ENCODE data around the gene ADGRG6.

The ADGRG6 gene

DNA sequence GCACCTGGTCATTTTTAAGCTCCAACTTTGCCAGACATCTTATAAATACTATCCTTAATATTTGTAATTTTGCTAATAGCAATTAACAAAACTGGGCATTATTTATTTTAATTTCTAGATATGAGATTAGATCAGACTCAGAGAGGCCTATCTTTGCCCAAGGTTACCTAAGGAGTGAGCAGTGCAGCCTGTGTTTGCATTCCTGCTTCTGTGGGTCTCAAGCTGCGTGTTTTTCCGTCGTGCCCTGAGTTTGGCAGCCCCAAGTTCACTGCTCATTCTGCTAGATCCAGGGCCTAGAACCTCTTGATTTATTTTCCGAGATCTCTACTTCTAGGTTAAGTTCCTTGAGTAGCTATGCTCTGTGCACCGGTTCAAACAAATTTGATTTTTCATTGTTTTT, 11.0 kb upstream of the ADGRG6 start:
- DNase-seq (ENCODE audit: low spot score) = no peak

- DNase-seq (ENCODE audit: low spot score) = no peak
Measured at GRCh38 chr6:142291512-142291911, 10.3 kb upstream of the ADGRG6 start.

DNA sequence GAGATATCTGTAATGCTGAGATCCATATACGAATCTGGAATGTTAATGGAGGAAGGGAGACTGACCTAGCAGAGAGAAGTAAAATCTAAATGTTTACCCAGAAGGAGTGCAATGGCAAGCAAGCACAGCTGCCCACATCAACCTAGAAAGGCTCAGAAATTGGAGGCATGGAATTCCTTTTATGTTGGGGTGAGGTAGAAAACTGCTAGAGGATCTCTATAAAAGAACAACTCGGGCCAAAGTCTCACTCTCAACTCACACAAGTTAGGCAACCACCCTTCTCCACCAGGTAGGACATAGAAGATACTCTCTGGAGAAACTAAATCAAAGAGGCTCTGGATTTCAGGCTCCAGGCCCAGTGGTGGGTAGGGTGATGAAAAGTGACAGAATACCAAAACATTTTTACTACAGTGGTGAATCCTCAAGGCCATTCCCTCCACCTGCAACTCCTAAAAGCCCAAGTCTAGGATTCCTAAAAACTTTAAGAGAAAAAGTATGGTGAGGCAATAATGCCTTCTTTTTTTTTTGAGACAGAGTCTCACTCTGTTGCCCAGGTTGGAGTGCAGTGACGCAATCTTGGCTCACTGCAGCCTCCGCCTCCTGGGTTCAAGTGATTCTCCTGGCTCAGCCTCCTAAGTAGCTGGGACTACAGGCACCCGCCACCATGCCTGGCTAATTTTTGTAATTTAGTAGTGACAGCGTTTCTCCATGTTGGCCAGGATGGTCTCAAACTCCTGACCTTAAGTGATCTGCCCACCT, 9.5 kb upstream of the ADGRG6 start:
- DNase-seq (ENCODE audit: low spot score) = no peak

DNA sequence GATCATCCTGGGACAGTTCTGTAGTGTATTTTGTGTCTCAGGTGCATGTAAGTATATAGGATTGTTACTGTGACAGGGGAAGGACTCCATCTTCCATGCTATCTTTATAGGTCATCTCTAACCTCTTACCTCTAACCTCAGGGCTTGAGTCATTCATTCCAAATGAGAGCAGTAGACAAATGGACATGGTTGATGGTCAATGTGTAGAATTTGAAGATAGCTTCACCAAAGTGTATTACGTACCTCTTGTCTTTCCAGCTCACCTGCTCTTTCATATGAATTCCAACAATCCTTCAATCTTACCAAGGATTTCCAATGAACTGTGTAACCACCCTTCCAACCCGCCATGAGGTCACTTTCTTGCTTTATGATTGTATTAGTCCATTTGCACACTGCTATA, 8.7 kb upstream of the ADGRG6 start:
- no peak for DNase-seq (ENCODE audit: low spot score)

GRCh38 chr6:142294679-142295078, 7.1 kb upstream of the ADGRG6 start:
- no peak for DNase-seq (ENCODE audit: low spot score)

- no peak for DNase-seq (ENCODE audit: low spot score)
Measured at GRCh38 chr6:142296975-142297604, 4.7 kb upstream of the ADGRG6 start.

GRCh38 chr6:142297605-142297995, 4.2 kb upstream of the ADGRG6 start:
- DNase-seq (ENCODE audit: low spot score) = no peak

- DNase-seq (ENCODE audit: low spot score) = no peak
Measured at GRCh38 chr6:142297996-142298753, 3.6 kb upstream of the ADGRG6 start.

GRCh38 chr6:142300302-142300701, 1.5 kb upstream of the ADGRG6 start:
- no peak for DNase-seq (ENCODE audit: low spot score)

GRCh38 chr6:142300758-142301650, 803 bp upstream of the ADGRG6 start:
- peak; percentile 11 for DNase-seq (ENCODE audit: low spot score)

GRCh38 chr6:142302421-142303175, 791 bp downstream of the ADGRG6 start:
- DNase-seq (ENCODE audit: low spot score) = no peak

- no peak for DNase-seq (ENCODE audit: low spot score)
Measured at GRCh38 chr6:142303176-142303533, 1.3 kb downstream of the ADGRG6 start.

GRCh38 chr6:142304241-142304640, 2.4 kb downstream of the ADGRG6 start:
- DNase-seq (ENCODE audit: low spot score) = no peak

DNA sequence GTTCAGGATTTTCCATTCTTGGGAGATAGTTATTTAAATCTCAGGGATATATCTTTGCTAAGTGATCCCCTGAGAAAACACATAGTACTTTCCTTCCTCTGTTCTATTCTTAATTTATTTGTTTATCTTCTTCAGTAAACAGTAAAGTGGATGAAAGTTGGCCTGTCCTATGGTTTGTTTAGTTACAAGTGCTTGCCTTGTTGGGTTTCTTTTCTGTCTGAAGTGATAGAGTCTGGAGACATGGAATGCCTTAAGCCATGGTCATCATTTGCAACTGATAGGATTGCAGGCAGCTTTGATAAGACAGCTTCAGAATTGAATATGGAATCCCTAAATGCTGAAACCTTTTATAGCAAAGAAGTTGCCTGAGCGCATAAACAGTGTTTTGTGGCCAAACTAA, 4.9 kb downstream of the ADGRG6 start:
- no peak for DNase-seq (ENCODE audit: low spot score)

DNA sequence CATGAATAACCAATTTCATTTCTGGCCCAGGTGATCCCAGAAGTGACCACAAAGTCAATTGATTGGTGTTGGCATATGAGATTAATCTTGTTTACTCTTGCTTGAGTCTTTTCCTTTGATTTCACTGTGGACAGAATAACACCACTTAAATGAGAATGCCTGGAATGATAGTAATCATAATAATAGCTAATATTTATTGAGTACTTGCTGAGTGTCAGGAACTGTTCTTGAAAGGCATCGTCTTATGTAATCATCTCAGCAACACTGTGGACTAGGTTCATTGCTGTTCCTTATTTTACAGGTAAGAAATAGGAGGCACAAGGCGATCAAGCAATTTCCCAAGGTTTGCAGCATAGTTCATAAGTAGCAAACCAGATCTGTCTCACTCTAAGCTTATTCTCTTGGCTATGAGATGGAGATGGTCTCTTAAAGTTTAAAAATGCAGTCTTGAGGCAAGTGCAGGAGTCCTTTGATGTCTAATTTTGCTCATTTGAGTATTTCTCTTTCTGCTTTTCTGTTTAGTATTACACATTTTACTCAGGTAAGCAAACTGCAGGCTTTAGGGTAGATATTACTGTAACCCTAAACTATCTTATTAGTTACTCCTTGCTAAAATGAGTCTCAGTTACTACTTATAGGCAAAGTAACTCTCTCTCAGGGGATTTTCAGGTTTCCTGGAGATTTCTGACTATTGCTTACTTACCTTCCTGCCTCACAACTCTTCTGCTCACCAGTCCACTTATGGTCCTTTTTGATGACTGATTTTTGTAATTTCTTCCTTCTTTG, 6.3 kb downstream of the ADGRG6 start:
- no peak for DNase-seq (ENCODE audit: low spot score)

- DNase-seq (ENCODE audit: low spot score) = no peak
Measured at GRCh38 chr6:142309426-142309825, 7.6 kb downstream of the ADGRG6 start.

DNA sequence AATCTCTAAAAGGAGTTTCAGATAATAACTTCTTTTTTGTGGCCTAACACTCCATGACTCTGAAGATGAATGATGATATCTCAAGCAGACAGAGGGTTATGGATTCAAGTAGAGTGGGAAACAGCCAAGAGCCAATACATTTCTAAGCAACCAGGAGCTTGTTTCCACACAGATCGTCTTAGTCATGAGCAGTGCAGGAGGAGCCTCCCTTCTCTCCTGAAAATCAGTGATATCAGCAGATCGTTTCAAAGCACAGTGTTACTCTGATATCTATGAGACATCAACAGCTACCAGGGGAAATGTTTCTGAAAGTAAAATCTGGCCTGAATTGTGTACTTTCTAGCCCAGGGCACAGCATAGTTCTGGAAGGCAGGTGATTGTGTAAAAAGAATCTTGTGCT, 11.5 kb downstream of the ADGRG6 start:
- DNase-seq (ENCODE audit: low spot score) = no peak

DNA sequence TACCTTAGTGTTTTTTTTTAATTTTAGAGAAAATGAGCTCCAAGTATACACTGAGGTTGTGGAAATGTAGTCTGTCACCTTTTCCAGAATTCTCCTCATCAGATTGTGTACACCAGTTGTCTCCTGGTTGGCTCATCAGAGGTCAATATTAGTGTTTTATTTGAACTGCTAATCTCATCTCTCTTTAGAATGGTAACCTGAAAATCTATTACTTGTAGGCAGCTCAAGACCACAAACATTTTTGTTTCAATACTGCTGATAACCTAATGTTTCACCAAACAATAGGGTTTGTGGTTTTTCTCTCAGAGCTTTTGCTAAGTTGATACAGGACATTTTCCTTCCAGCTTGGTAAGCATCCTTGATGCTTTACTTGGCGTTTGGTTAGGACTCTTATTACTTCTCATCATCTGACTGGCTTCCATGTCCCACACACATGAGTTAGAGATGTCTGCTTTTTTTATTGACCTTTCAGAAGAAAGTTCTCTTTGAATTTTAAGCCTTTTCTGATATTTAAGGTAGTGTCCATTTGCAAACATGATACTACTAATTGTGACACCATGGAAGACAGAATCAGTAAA, 15.1 kb downstream of the ADGRG6 start:
- no peak for DNase-seq (ENCODE audit: low spot score)

GRCh38 chr6:142318714-142319113, 16.9 kb downstream of the ADGRG6 start:
- DNase-seq (ENCODE audit: low spot score) = no peak

- DNase-seq (ENCODE audit: low spot score) = no peak
Measured at GRCh38 chr6:142320366-142320765, 18.6 kb downstream of the ADGRG6 start.

All from SK-N-DZ (cell line).